ENCODE results near the gene MYH14. TPM values are rescaled to one million over a fixed set of nuclear protein-coding genes. Genes with fewer than 3 reads are reported as not detected.

Gene MYH14
- total and polyA plus RNA-seq, 2 of the 13 experiments (the other 11 are each of a cell fraction or from before 2014, with no cell fraction given): 5.5 to 5.8 TPM

GRCh38 chr19:50276370-50277063 is 73.1 kb downstream of the MYH14 start (continued):
- 0 out of 2 replicates have a peak, but pooled peaks have one; percentile 0 for TF ChIP-seq ZNF350 (CRISPR knock-in tag; IDR thresholded peaks at IDR 0.05; ENCODE audit: borderline replicate concordance, low read depth)
- TF ChIP-seq ZNF883 (CRISPR knock-in tag; IDR thresholded peaks at IDR 0.05; ENCODE audit: not compliant biosample characterization): no peak
- 0 out of 2 replicates have a peak, but pooled peaks have one; percentile 28 for TF ChIP-seq ELF3 (CRISPR knock-in tag; IDR thresholded peaks at IDR 0.05)

- H3K9ac ChIP-seq (ENCODE audit: insufficient read depth, low read depth, low read length): no peak overlapping the region
- peaks cover 4 to 6% of the 10 kb centered on the region in 2 experiments; a peak in 1 of 5 replicates for H3K36me3 ChIP-seq (replicated peaks in 1 of 2; ENCODE audit: control insufficient read depth in 1 of 2, insufficient read depth in 2 of 2, low read length in 2 of 2)
- H3K27me3 ChIP-seq (ENCODE audit: control insufficient read depth in 1 of 2, insufficient read depth in 2 of 2, low read length in 2 of 2): no peaks in the 10 kb centered on the region
- H3K4me3 ChIP-seq (replicated peaks in 1 of 3; ENCODE audit: insufficient read depth in 1 of 3, low read depth in 2 of 3, low read length in 3 of 3): no peak overlapping the region
- H3K9me3 ChIP-seq (ENCODE audit: low read length): no peaks in the 10 kb centered on the region
- TF ChIP-seq ZMYM3 (CRISPR knock-in tag; IDR thresholded peaks at IDR 0.05): 0 out of 2 replicates have a peak, but pooled peaks have one; percentile 19
- TF ChIP-seq ZNF121 (CRISPR knock-in tag; IDR thresholded peaks at IDR 0.05): peak; percentile 9; the same call in 1 of the 2 replicates
- TF ChIP-seq SMAD1 (CRISPR knock-in tag; IDR thresholded peaks at IDR 0.05; ENCODE audit: borderline replicate concordance, low read depth): no peak
- no peak for TF ChIP-seq E2F5 (CRISPR knock-in tag; conservative IDR thresholded peaks at IDR 0.05)
- TF ChIP-seq CENPX (CRISPR knock-in tag; IDR thresholded peaks at IDR 0.05): no peak
- no peak for TF ChIP-seq SMAD3 (CRISPR knock-in tag; IDR thresholded peaks at IDR 0.05)
- TF ChIP-seq NKX3-1 (CRISPR knock-in tag; IDR thresholded peaks at IDR 0.05): no peak
- peak; percentile 96 for TF ChIP-seq ZNF768 (CRISPR knock-in tag; IDR thresholded peaks at IDR 0.05)
- TF ChIP-seq HNF1A (IDR thresholded peaks at IDR 0.05; ENCODE audit: low read depth): no peak
- no peak for TF ChIP-seq HNF1A (CRISPR knock-in tag; IDR thresholded peaks at IDR 0.05; ENCODE audit: borderline replicate concordance)
- DNase-seq (ENCODE audit: low spot score): no peak
- no peaks in the 10 kb centered on the region for H4K20me1 ChIP-seq (ENCODE audit: insufficient read depth, low read length)
- FAIRE-seq: no peak
- in situ Hi-C loops (cut with HindIII; ENCODE audit: extremely low pct_ligation_motif_present, low pct_unique_long_range_greater_than_20kb): no loop called here
- peaks cover 26% of the 10 kb centered on the region for H3K4me1 ChIP-seq (ENCODE audit: insufficient read depth, low read length)
- no peak for ATAC-seq
- POLR2A ChIA-PET: no interaction called here
- intact Hi-C loops (cut with micrococcal nuclease; ENCODE audit: unreplicated experiment): no loop called here
- CTCF ChIA-PET (ENCODE audit: low intra/inter-chr PET ratio, low total read pairs): no interaction called here
- no peak overlapping the region for H3K27ac ChIP-seq (ENCODE audit: extremely low read length, insufficient read depth, low read length)
- H2AFZ ChIP-seq (ENCODE audit: low read length): no peak overlapping the region
- no peaks in the 10 kb centered on the region for H3K79me2 ChIP-seq (ENCODE audit: insufficient read depth, low read length)
- no TSS peak for BruUV-seq (replicated peaks)
- 89% methylated on average over 9 of the region's 14 CpGs for WGBS (ENCODE audit: low lambda C conversion rate)
- no peak overlapping the region for H3K4me2 ChIP-seq (ENCODE audit: low read depth, low read length)
Observed at GRCh38 chr19:50277966-50278580, 74.7 kb downstream of the MYH14 start.
